B cell (primary cell): ENCODE data around the gene EEF1AKMT2. TPM values are rescaled to one million over a fixed set of nuclear protein-coding genes. Genes with fewer than 3 reads are reported as not detected.

Experiments used
- ATAC-seq: fragments of 200-7000 bp; cut with Tn5 transposase; one replicate; pipeline ENCODE4 v1.10.0; 2021; ENCODE audit warnings: low read depth, mild to moderate bottlenecking, moderate number of reproducible peaks, moderate library complexity
- CTCF ChIA-PET: fragments of 350-600 bp; sonication (Branson Sonifier 250); formaldehyde crosslinking; loops from one replicate; lab custom pipeline; 2021; ENCODE audit warnings: antibody characterized with exemption, inconsistent platforms; lab: Charles Lee
- POLR2A ChIA-PET: fragments of 350-600 bp; sonication (Branson Sonifier 250); formaldehyde crosslinking; loops from one replicate; lab custom pipeline; 2021; ENCODE audit warnings: antibody characterized with exemption; lab: Charles Lee
- DNase-seq: peaks from one replicate; pipeline ENCODE4 v3.0.0; 2013
- H2AFZ ChIP-seq: 2 replicates; pipeline ENCODE4 v1.6.1; 2012; ENCODE audit warnings: mild to moderate bottlenecking, low read depth, low read length; ENCODE audit not compliant: insufficient read depth, poor library complexity, severe bottlenecking
- H3K27ac ChIP-seq, 2 donors: 1 replicate in 1 of 2; 2 replicates in 1 of 2; pipeline ENCODE4 v1.5.1; 2012 to 2013; ENCODE audit warnings: low read length in 2 of 2, mild to moderate bottlenecking in 2 of 2, moderate library complexity in 1 of 2
- H3K27me3 ChIP-seq, 4 experiments: fragments of 200-600 bp in 1 of 4; sonication (generic) in 1 of 4; replicated peaks in 1 of 4; 1 replicate in 2 of 4; 2 replicates in 2 of 4; pipeline versions ENCODE4 v1.6.1 to v1.7.0; 2013 to 2016; ENCODE audit warnings: low read length in 3 of 4, mild to moderate bottlenecking in 2 of 4, mixed read lengths in 1 of 4, moderate library complexity in 1 of 4; ENCODE audit not compliant: insufficient read depth in 4 of 4, control insufficient read depth in 3 of 4; ENCODE audit errors: control extremely low read depth in 1 of 4
- H3K36me3 ChIP-seq, 2 experiments: replicated peaks in 1 of 2; 1 replicate in 1 of 2; 2 replicates in 1 of 2; pipeline versions ENCODE4 v1.6.1 to v1.7.1; 2013; ENCODE audit warnings: low read length in 1 of 2; ENCODE audit not compliant: insufficient read depth in 2 of 2, control insufficient read depth in 1 of 2; ENCODE audit errors: control extremely low read depth in 1 of 2, extremely low read depth in 1 of 2
- H3K4me1 ChIP-seq, 2 donors: fragments of 200-600 bp in 1 of 2; sonication (generic) in 1 of 2; 1 replicate in 1 of 2; 2 replicates in 1 of 2; pipeline versions ENCODE4 v1.5.1 to v1.6.1; 2013 to 2017; ENCODE audit warnings: low read length in 2 of 2; ENCODE audit not compliant: control insufficient read depth in 2 of 2, insufficient read depth in 2 of 2
- H3K4me2 ChIP-seq: replicated peaks from 2 replicates; pipeline ENCODE3; 2012; ENCODE audit warnings: mild to moderate bottlenecking, low read depth, low read length; ENCODE audit not compliant: poor library complexity, severe bottlenecking
- H3K4me3 ChIP-seq, 5 experiments: fragments of 200-600 bp in 1 of 5; sonication (generic) in 1 of 5; 1 replicate in 3 of 5; 2 replicates in 2 of 5; pipeline versions ENCODE4 v1.5.1 to v1.7.0; 2011 to 2016; ENCODE audit warnings: low read length in 4 of 5, mild to moderate bottlenecking in 4 of 5, low read depth in 2 of 5, control low read depth in 1 of 5, moderate library complexity in 1 of 5; ENCODE audit not compliant: insufficient read depth in 1 of 5; ENCODE audit errors: control extremely low read depth in 1 of 5, extremely low read depth in 1 of 5
- H3K79me2 ChIP-seq: fragments of 200-600 bp; sonication (generic); one replicate; pipeline ENCODE4 v1.6.0; 2016; ENCODE audit warnings: low read length; ENCODE audit not compliant: control insufficient read depth, insufficient read depth
- H3K9ac ChIP-seq: fragments of 200-600 bp; sonication (generic); 2 replicates; pipeline ENCODE4 v1.6.1; 2017; ENCODE audit warnings: mild to moderate bottlenecking, low read length, moderate library complexity
- H3K9me3 ChIP-seq, 3 donors: one replicate each; pipeline versions ENCODE4 v1.6.1 to v1.7.1; 2013; ENCODE audit warnings: low read length in 2 of 3; ENCODE audit not compliant: control insufficient read depth in 2 of 3, insufficient read depth in 1 of 3; ENCODE audit errors: control extremely low read depth in 1 of 3
- H4K20me1 ChIP-seq: 2 replicates; pipeline ENCODE4 v1.6.0; 2012; ENCODE audit warnings: mild to moderate bottlenecking, low read length; ENCODE audit not compliant: insufficient read depth, control insufficient read depth, poor library complexity, severe bottlenecking
- H3K27ac Mint-ChIP-seq: one replicate; pipeline ENCODE4 v1.8.0; 2021; ENCODE audit warnings: mixed read lengths
- H3K27me3 Mint-ChIP-seq: one replicate; pipeline ENCODE4 v1.8.0; 2021; ENCODE audit warnings: mixed read lengths
- H3K4me1 Mint-ChIP-seq: one replicate; pipeline ENCODE4 v1.8.0; 2021; ENCODE audit warnings: mixed read lengths
- H3K4me3 Mint-ChIP-seq: one replicate; pipeline ENCODE4 v1.8.0; 2021; ENCODE audit warnings: mixed read lengths
- H3K9me3 Mint-ChIP-seq: one replicate; pipeline ENCODE4 v1.8.0; 2022; ENCODE audit warnings: mixed read lengths; ENCODE audit not compliant: insufficient read depth
- CTCF ChIP-seq: fragments of 200-600 bp; IDR thresholded peaks from one replicate; pipeline ENCODE4 v1.8.0; 2022; ENCODE audit warnings: antibody characterized with exemption, mild to moderate bottlenecking
- EZH2 ChIP-seq: IDR thresholded peaks from 2 replicates; pipeline ENCODE4 v1.6.1; 2012; ENCODE audit warnings: borderline replicate concordance, low read depth, mild to moderate bottlenecking, moderate library complexity, low read length; ENCODE audit not compliant: insufficient read depth, poor library complexity, severe bottlenecking
- whole genome bisulfite sequencing: methylation state at CpG from one replicate; pipeline ENCODE4 v1.1.5; 2013; ENCODE audit warnings: missing lambda C conversion rate; ENCODE audit not compliant: insufficient coverage; 5-methylcytosine and 5-hydroxymethylcytosine counted together
- intact Hi-C: fragments of 100-400 bp; cut with micrococcal nuclease; formaldehyde crosslinking; loops from one replicate; pipeline ENCODE4 v1.10.0; 2022
- polyA plus RNA-seq: library from polyadenylated mRNA; depleted of rRNA; stranded (reverse); fragments of >200 nt; gene quantifications from 2 replicates; pipeline ENCODE4 v1.2.3, GENCODE V29; 2012
- total RNA-seq, 2 donors: library from RNA; stranded (reverse); fragments of 120-200 nt in 1 of 2; gene quantifications; 1 replicate in 1 of 2; 2 replicates in 1 of 2; pipeline versions ENCODE4 v1.2.3 to v1.2.4, GENCODE V29; 2013 to 2022

EEF1AKMT2 gene
- total and polyA plus RNA-seq, 2 donors (not counting 1 experiment from before 2014, with no cell fraction given) = 8.8 to 15.0 TPM

DNA sequence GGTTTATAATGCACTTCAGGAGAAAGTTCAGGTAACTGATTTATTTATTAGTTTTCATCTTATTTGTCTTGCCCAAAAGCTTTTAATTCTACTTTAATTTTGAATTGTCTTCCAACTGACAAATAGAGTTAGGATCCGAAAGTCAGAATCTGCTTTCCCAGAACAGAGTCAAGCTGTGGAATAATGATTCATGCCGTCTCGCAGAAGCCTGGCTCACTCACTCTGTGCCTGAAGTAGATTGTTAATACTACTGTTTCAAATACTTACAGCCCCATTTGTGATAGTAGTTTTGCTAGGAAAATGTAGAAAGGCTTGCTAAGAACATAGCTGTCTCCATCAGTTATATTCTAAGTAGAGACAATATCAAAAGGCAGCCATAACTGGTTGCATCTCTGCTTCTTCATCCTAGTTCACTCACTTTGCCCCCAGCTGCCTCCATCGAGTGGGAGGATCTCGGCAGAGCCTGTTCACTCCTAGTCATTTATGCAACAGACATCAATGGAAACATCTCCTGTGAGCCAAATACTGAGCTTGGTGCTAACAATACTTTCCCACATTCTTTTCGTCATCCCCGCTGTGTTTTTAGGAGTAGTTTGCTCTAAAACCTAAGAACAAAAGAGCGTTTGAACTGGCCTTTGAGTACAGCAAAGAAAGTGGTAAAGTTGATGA lies 37.9 kb upstream of the EEF1AKMT2 start:
- Histone ChIP-seq H3K4me3 (no peak overlapping the region), H3K4me1 (no peaks in the 10 kb centered on the region), H3K9me3 (no peaks in the 10 kb centered on the region), H2AFZ (no peak overlapping the region), H3K79me2 (no peaks in the 10 kb centered on the region), H4K20me1 (no peaks in the 10 kb centered on the region), H3K4me2 (no peak overlapping the region), H3K9ac (no peak overlapping the region), H3K27ac (no peak overlapping the region), H3K27me3 (no peaks in the 10 kb centered on the region), H3K36me3 (peaks cover 26 to 63% of the 10 kb centered on the region in 2 experiments)
- Mint-ChIP-seq H3K4me3 (no peak overlapping the region), H3K4me1 (no peaks in the 10 kb centered on the region), H3K9me3 (no peaks in the 10 kb centered on the region), H3K27me3 (no peaks in the 10 kb centered on the region), H3K27ac (no peak overlapping the region)
- no peak for ATAC-seq
- CTCF ChIA-PET = interaction anchor here (0.8 to 1.7 kb wide), 6 partner anchors 13 to 300 kb away, joined by 3 to 10 read pairs (median 4); no protein-coding TSS in a partner anchor
- 100% methylated on average over 3 of the region's 8 CpGs for WGBS
- no peak for TF ChIP-seq CTCF
- TF ChIP-seq EZH2 = no peak
- no peak for DNase-seq
- POLR2A ChIA-PET = no interaction called here
- intact Hi-C loops = no loop called here

DNA sequence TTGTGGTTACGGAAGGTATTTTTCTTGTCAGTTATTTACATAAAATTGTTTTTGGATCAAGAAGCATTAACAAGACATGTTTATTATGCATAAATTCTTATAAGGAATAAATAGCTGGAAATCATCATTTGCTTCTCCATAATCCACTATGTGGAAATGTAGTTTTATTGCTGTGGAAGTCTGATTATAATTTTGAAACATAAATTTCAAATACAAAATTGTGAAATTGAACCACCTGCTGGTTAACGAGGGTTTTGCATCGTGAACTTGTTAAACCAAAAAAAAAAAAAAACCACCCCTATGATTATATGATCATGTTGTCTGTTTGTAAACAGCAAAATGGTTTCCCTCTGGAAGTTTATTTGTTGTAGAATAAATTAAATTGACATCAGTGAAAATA lies 35.8 kb upstream of the EEF1AKMT2 start:
- H4K20me1 ChIP-seq = no peaks in the 10 kb centered on the region
- H3K36me3 ChIP-seq = peaks cover 22 to 47% of the 10 kb centered on the region in 2 experiments
- no peaks in the 10 kb centered on the region for H3K9me3 Mint-ChIP-seq
- H3K27me3 ChIP-seq = no peaks in the 10 kb centered on the region
- no peaks in the 10 kb centered on the region for H3K4me1 ChIP-seq
- H3K4me3 Mint-ChIP-seq = no peak overlapping the region
- intact Hi-C loops = loop anchor here (1.0 kb wide), 1 partner anchor 297 kb away; no protein-coding TSS in a partner anchor
- no peak overlapping the region for H3K4me3 ChIP-seq
- no peaks in the 10 kb centered on the region for H3K79me2 ChIP-seq
- H2AFZ ChIP-seq = no peak overlapping the region
- H3K27ac Mint-ChIP-seq = no peak overlapping the region
- ChIA-PET CTCF (interaction anchor here (0.7 to 5.1 kb wide), 5 partner anchors 12 to 354 kb away, joined by 3 to 58 read pairs (median 9); no protein-coding TSS in a partner anchor), POLR2A (interaction anchor here (0.7 to 0.9 kb wide), 2 partner anchors 206 to 297 kb away, joined by 3 to 5 read pairs; no protein-coding TSS in a partner anchor)
- H3K27ac ChIP-seq = no peak overlapping the region
- no peaks in the 10 kb centered on the region for H3K9me3 ChIP-seq
- ATAC-seq = no peak
- no peaks in the 10 kb centered on the region for H3K4me1 Mint-ChIP-seq
- no peak overlapping the region for H3K4me2 ChIP-seq
- no peaks in the 10 kb centered on the region for H3K27me3 Mint-ChIP-seq
- DNase-seq = peak; percentile 30
- no peak overlapping the region for H3K9ac ChIP-seq
- WGBS = no CpG with 5 or more reads among the region's 3 CpGs
- peak; percentile 81 for TF ChIP-seq CTCF
- no peak for TF ChIP-seq EZH2
